Measurements from ENCODE around the gene CS.

The CS gene

DNA sequence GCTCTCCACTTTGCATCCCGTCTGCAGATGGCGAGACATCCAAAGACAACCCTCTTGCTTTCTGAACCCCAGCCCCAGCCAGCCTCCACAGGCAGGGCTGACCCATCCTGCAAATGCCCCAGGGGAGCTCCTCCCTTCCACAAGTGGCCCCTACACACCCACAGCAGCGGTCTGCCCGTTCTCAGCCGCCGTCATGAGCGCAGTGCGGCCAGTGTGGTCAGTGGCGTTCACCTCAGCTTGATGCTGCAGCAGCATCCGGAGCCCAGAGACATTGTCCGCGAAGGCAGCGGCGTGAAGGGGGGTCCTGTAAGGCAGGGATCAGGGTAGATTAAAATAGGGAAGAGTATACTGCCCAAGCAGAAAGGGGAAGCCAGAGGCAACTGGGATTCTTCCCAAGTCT lies 55.6 kb downstream of the CS start:
- no peak for DNase-seq (ENCODE audit: low spot score)

GRCh38 chr12:56243731-56244181 lies 56.4 kb downstream of the CS start:
- no peak for DNase-seq (ENCODE audit: low spot score)

DNA sequence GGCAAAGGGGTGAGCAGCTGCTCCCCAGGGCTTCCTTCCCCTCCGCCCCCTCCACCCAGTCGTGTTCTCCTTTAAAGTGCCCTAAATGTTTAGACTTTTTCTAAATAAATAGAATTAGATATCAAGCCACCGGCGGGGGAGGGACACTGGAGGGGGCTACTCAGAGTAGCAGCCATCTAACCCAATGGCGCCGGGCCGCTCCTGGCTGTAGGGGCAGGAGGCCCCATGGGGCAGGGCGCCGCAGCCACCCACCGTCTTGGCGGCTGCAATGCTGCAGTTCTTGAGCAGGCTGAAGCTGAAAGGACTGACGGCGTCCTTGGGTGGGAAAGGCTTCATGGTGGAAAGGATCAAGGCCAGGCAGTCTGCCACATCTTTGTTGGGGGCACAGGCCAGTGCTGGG lies 57.1 kb downstream of the CS start:
- no peak for DNase-seq (ENCODE audit: low spot score)

DNA sequence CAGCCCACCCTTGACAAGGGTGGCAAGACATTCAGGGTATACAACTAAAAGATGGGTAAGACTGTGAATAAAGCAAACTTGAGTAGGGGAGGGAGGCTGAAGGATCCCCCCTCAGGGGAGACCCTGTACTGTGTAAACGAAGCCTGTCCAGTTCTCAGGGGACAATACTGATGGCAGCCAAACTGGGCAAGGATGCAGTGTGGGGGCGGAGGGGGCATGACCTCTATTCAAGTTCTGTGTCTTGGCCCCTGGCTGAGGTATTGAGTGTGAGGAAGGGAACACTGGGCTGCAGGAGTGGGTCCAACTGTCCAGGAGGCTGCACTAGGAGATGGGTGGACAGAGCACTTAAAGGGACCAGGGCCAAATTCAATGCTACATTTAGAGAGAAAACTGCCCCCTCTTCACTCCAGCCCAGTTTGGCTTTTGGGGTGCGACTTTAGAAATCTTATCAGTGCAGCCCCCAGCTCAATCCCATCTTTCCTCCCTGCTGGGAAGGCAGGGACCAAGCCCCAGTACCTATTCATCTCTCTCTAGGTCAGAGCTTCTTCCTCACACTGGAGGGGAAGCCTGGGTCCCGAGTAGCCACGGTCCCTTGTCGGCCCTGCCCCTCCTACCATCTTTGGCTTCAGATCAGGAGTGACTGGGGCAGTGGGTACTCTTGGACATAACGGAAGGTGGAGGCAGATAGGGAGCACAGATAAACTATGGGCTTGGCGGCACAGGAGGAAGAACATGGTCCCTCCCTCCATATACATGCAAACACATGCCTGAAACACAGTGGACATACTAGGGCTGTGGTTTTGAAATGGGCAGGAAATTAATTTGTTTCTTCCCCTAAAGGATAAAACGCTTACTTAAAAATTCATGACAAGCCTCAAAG lies 58.5 kb downstream of the CS start:
- DNase-seq (ENCODE audit: low spot score) = no peak

- DNase-seq (ENCODE audit: low spot score) = no peak
These were observed 62.6 kb downstream of the CS start for GRCh38 chr12:56237552-56237951.

DNA sequence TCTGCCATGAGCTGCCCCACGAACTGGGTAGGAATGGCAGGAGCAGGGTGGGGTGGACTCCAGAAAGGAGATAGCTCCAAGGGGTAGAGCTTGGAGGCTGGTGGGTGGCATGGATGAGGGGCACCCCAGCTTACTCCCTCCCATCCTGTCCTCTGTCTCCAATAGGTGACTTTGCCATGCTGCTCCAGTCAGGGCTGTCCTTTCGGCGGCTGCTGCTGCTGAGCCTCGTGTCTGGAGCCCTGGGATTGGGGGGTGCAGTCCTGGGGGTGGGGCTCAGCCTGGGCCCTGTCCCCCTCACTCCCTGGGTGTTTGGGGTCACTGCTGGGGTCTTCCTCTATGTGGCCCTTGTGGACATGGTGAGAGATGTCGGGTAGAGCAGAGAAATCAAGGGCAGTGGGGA lies 63.1 kb downstream of the CS start:
- no peak for DNase-seq (ENCODE audit: low spot score)

DNA sequence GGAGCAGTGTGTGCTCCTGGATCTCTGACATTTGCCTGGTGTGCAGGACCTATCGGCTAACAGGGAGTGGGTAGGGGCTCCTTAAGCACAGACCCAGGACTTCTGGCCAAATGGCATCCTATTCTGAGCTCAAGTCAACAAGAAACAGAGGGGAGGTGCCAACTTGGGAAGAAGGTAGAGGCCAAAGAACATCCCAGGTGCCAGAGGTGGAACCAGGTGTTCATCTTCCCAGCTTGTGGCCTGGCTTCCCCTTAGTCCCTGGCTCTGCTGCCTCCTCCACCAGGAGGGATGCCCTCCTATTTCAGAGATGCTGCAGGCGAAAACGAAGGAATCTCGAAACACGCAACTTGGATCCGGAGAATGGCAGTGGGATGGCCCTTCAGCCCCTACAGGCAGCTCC lies 64.0 kb downstream of the CS start:
- no peak for DNase-seq (ENCODE audit: low spot score)

DNA sequence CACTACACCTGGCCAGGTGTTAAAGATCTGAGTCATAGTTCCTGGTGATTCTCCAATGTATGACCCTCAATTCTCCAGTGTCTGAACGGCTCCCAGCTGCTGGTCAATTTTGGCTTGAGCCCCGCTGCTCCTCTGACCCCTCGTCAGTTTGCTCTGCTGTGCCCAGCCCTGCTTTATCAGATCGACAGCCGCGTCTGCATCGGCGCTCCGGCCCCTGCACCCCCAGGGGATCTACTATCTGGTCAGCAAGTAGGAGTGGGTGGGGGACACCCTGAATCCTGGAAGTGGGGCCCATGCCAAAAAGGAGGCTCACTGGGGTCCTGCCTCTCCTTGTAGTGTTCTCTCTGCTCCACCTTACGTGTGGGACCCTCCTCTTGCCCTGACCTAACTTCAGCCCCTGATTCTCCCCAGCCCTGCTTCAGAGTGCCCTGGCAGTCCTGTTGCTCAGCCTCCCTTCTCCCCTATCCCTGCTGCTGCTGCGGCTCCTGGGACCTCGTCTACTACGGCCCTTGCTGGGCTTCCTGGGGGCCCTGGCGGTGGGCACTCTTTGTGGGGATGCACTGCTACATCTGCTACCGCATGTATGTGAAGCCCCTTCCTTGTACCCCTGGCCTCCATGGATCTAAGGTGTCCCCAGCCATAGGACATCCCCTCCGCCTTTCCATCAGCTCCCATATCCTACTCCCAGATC lies 65.2 kb downstream of the CS start:
- no peak for DNase-seq (ENCODE audit: low spot score)

DNA sequence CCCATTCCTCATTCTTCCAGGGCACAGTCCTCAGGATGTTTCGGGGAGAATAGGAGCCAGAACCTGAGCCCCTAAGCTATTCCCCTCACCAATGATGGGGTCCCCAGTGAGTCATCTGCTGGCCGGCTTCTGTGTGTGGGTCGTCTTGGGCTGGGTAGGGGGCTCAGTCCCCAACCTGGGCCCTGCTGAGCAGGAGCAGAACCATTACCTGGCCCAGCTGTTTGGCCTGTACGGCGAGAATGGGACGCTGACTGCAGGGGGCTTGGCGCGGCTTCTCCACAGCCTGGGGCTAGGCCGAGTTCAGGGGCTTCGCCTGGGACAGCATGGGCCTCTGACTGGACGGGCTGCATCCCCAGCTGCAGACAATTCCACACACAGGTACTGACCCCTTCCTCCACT lies 68.9 kb downstream of the CS start:
- DNase-seq (ENCODE audit: low spot score) = no peak

GRCh38 chr12:56230432-56231183 lies 69.5 kb downstream of the CS start:
- DNase-seq (ENCODE audit: low spot score) = no peak

- DNase-seq (ENCODE audit: low spot score) = no peak
These were observed 70.2 kb downstream of the CS start, which contains the start of gene SLC39A5 for GRCh38 chr12:56229916-56230431. TSS of gene SLC39A5 (plus strand) at chr12:56230051. CDS start at chr12:56231275, 1,224 bp downstream.

GRCh38 chr12:56229082-56229481 lies 71.0 kb downstream of the CS start:
- DNase-seq (ENCODE audit: low spot score) = no peak

- no peak for DNase-seq (ENCODE audit: low spot score)
These were observed 75.2 kb downstream of the CS start for GRCh38 chr12:56224954-56225353.

DNA sequence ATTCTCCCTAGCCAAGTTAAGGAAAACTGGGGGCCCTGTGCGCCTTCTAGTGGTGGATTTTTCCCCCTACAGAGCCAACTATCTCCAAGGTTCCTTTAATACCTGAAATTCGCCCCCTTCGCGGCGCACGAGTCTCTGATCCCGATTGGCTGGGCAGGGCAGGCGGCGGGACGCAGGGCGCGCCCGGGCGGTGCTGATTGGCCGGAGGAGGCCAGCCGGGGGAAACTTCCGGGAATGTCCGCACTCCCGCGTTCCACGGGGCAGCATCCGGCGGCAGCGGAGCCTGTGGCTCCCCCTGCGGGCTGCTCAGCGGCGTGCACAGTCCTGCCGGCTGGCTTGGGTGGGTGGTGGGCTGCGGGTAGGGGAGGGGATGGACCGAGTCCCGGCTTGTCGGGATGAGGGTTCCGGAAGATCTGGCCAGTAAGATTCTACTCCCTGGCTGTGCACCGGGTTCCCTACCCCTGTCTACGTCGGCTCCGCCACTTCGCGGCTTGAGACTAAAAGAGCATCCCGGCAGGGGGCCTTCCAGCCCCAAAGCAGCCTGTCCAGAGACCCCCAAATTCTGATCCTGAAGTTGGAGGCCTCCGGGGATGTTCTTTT lies 75.9 kb downstream of the CS start, which contains the start of gene NABP2:
TSS of gene NABP2 (plus strand) at position 241 of the 600 bp plus-strand sequence. CDS start 515 bp downstream, outside the sequence.
- DNase-seq (ENCODE audit: low spot score) = peak; percentile 98

GRCh38 chr12:56223571-56224101 lies 76.5 kb downstream of the CS start:
- no peak for DNase-seq (ENCODE audit: low spot score)

- DNase-seq (ENCODE audit: low spot score) = no peak
These were observed 77.6 kb downstream of the CS start for GRCh38 chr12:56222531-56222895.

DNA sequence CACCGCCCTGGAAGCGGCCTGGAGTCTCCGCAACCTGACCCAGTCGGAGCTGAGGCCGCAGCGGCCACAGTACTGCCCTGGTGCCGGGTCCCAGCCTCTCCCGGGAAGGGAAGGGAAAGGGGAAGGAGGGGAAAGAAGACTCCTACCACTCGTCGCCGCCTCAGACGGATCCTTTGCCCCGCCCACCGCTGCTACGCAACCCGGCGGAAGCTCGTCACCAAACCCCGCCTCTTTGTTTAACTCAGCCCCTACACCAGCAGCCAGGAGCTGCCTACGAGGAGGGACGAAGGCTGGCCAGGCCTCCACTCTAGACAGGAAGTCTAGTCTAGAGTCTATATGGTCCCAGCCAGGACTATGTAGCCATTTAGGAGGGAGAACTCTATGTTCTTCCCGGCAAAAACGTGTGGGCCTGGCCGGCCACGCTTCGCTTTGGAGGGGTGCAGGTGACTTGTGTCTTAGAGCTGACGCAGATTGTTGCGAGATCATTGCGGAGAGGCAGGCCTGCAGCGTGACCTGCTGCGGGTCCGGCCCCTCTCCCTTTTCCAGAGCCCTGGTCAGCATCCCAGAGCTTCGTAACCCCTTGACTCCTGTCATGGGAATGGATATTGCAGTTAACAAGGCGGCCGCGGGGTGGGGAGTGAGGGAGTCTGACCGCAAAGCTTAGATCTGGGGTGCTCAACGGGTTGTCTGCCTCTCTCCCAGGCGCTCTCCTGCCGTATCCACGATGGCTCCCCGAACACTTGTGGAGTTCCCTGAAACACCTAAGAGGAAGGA lies 78.2 kb downstream of the CS start, which contains the start of gene RNF41:
TSS of gene RNF41 (minus strand) at position 166 of the 774 bp plus-strand sequence. CDS start 7,875 bp downstream, outside the sequence.
- DNase-seq (ENCODE audit: low spot score) = peak; percentile 97

All from AG20443 (cell line).